K562 (cell line): ENCODE data around the gene BRME1. TPM values are rescaled to one million over a fixed set of nuclear protein-coding genes. Genes with fewer than 3 reads are reported as not detected.
A peak's percentile ranks its signal among the peaks of the same experiment; 100 is the strongest.

Experiments
- MCM7 ChIP-seq, 2 experiments: fragments of 450-650 bp; IDR thresholded peaks; 2 replicates each; pipeline ENCODE4 v1.6.1; 2016 to 2018
- RNF219 ChIP-seq: fragments of 250-450 bp; sonication (Bioruptor Pico); IDR thresholded peaks from 2 replicates; pipeline ENCODE4 v1.5.0; 2022; ENCODE audit warnings: mild to moderate bottlenecking
- SAFB ChIP-seq: fragments of 200-400 bp; formaldehyde crosslinking; IDR thresholded peaks from 2 replicates; pipeline ENCODE4 v1.6.1; 2017; ENCODE audit warnings: low read depth, low read length, borderline replicate concordance
- USF1 ChIP-seq: sonication (generic); formaldehyde crosslinking; IDR thresholded peaks from 2 replicates; pipeline ENCODE4 v1.9.0; 2022; ENCODE audit warnings: mild to moderate bottlenecking, missing genetic modification reagents
- ZBTB2 ChIP-seq: fragments of 450-650 bp; IDR thresholded peaks from 2 replicates; pipeline ENCODE4 v1.6.1; 2016; ENCODE audit warnings: antibody characterized with exemption
- ZFPM2 ChIP-seq: fragments of 250-450 bp; sonication (Bioruptor Pico); IDR thresholded peaks from 2 replicates; pipeline ENCODE4 v1.5.1; 2022; ENCODE audit warnings: mild to moderate bottlenecking
- ZNF609 ChIP-seq: sonication (generic); formaldehyde crosslinking; IDR thresholded peaks from 2 replicates; pipeline ENCODE4 v1.8.1; 2023; ENCODE audit warnings: missing genetic modification reagents, mild to moderate bottlenecking, borderline replicate concordance
- microRNA counts: library from miRNA; unstranded; fragments of <30 nt; microRNA quantifications from one replicate; lab custom pipeline; 2016
- microRNA-seq: library from miRNA; unstranded; fragments of <30 nt; microRNA quantifications from one replicate; pipeline ENCODE4, GENCODE V29; 2018; ENCODE audit warnings: borderline microRNAs expressed
- polyA plus RNA-seq, 8 experiments: library from polyadenylated mRNA; depleted of rRNA in 4 of 8; stranded (reverse) in 5 of 8; unstranded in 3 of 8; fragments of >200 nt; fragmentation: Nextera tagmentation in 2 of 8; fragmentation: Illumina TruSeq in 1 of 8; extraction: Ambion mirVana in 2 of 8; extraction: Trizol in 1 of 8; gene quantifications; 2 replicates each; pipeline versions ENCODE4 v1.2.1 to v1.2.3, GENCODE V29; 2011 to 2014; ENCODE audit warnings: inconsistent platforms in 1 of 8, missing spikeins in 1 of 8
- small RNA-seq: library from RNA; depleted of rRNA; stranded (forward); fragments of <200 nt; gene quantifications from one replicate; pipeline ENCODE3, GENCODE V24; 2014
- total RNA-seq, 7 experiments: library from RNA; depleted of rRNA in 6 of 7; stranded (reverse); fragments of >200 nt in 6 of 7; fragmentation: Illumina TruSeq in 2 of 7; extraction: Trizol in 2 of 7; gene quantifications; 2 replicates each; pipeline versions ENCODE4 v1.2.1 to v1.2.3, GENCODE V29; 2011 to 2021; ENCODE audit warnings: low replicate concordance in 1 of 7

BRME1 gene
- total and polyA plus RNA-seq, 9 of the 15 experiments (the other 6 are each of a cell fraction or from before 2014, with no cell fraction given): 0.75 to 6.1 (median 3.6) TPM

GRCh38 chr19:13833330-13834243 is 72.3 kb downstream of the BRME1 start (continued):
- TF ChIP-seq USF1 (CRISPR knock-in tag): no peak
- 0 out of 2 replicates have a peak, but pooled peaks have one; percentile 83 for TF ChIP-seq ZFPM2
- no peak for TF ChIP-seq MCM7 (IDR thresholded peaks at IDR 0.05)
- TF ChIP-seq ZNF609 (CRISPR knock-in tag): no peak
- TF ChIP-seq ZBTB2: 0 out of 2 replicates have a peak, but pooled peaks have one; percentile 51
- 0 out of 2 replicates have a peak, but pooled peaks have one; percentile 22 for TF ChIP-seq SAFB
- no peak for TF ChIP-seq RNF219 (CRISPR knock-in tag)

MicroRNA genes within 50 kb of the gene (microRNA counts, 767-probe panel; counts per million panel counts)
- not detected for microRNA hsa-miR-181c-5p (lab: Ali Mortazavi, UCI)
- 5,323 counts per million, percentile 91 among the panel's probes with 10 or more counts for microRNA hsa-miR-23a-3p (lab: Ali Mortazavi, UCI)
- 4,466 counts per million, percentile 85 among the panel's probes with 10 or more counts for microRNA hsa-miR-24-3p (lab: Ali Mortazavi, UCI)
- microRNA hsa-miR-27a-3p (lab: Ali Mortazavi, UCI): 2,905 counts per million, percentile 68 among the panel's probes with 10 or more counts

Small RNA genes within 50 kb of the gene (microRNA-seq; reads per million reads assigned to microRNA genes)
- gene MIR181C (73.4 reads per million, percentile 77 among the genes with 10 or more reads in this experiment), gene MIR181D (32.7 reads per million, percentile 71 among the genes with 10 or more reads in this experiment)

Small RNA genes within 50 kb of the gene (small RNA-seq; reads per million reads assigned to genes)
- gene MIR181C: 12.9 reads per million, percentile 96 among the genes with 10 or more reads in this experiment
- gene MIR181D: 4.2 reads per million, percentile 91 among the genes with 10 or more reads in this experiment

Other genes starting within 250 kb of the BRME1 start
Only the 7 nearest of the 16 such genes appear.
- gene ZSWIM4, start 110.7 kb downstream of the BRME1 start, total RNA-seq (2014; rRNA removed): 1.0 and 1.3 TPM in 2 replicates
- 0.22 and 0.25 TPM in 2 replicates for gene ZSWIM4, start 110.7 kb downstream of the BRME1 start, total RNA-seq (2014; rRNA removed; fragmentation: Illumina TruSeq; extraction: Trizol)
- 0.25 and 0.57 TPM in 2 replicates for gene ZSWIM4, start 110.7 kb downstream of the BRME1 start, total RNA-seq (2015; rRNA removed; fragmentation: Illumina TruSeq; extraction: Trizol)
- 3.5 and 3.7 TPM in 2 replicates for gene ZSWIM4, start 110.7 kb downstream of the BRME1 start, total RNA-seq (2021)
- gene ZSWIM4, start 110.7 kb downstream of the BRME1 start, polyA plus RNA-seq (2011; rRNA removed): 0.67 and 1.0 TPM in 2 replicates
- 0.79 and 1.7 TPM in 2 replicates for gene ZSWIM4, start 110.7 kb downstream of the BRME1 start, polyA plus RNA-seq (2014; fragmentation: Illumina TruSeq; extraction: Trizol)
- gene ZSWIM4, start 110.7 kb downstream of the BRME1 start, polyA plus RNA-seq (2014; fragmentation: Nextera tagmentation; extraction: Ambion mirVana): not detected
- 1.1 and 2.1 TPM in 2 replicates for gene ZSWIM4, start 110.7 kb downstream of the BRME1 start, polyA plus RNA-seq (2014; rRNA removed)
- gene NANOS3, start 29.0 kb downstream of the BRME1 start, total RNA-seq (2014; rRNA removed): not detected in 2 replicates
- not detected in 2 replicates for gene NANOS3, start 29.0 kb downstream of the BRME1 start, total RNA-seq (2014; rRNA removed; fragmentation: Illumina TruSeq; extraction: Trizol)
- gene NANOS3, start 29.0 kb downstream of the BRME1 start, total RNA-seq (2015; rRNA removed; fragmentation: Illumina TruSeq; extraction: Trizol): not detected in 2 replicates
- not detected in 2 replicates for gene NANOS3, start 29.0 kb downstream of the BRME1 start, total RNA-seq (2021)
- not detected in 2 replicates for gene NANOS3, start 29.0 kb downstream of the BRME1 start, polyA plus RNA-seq (2011; rRNA removed)
- not detected in 2 replicates for gene NANOS3, start 29.0 kb downstream of the BRME1 start, polyA plus RNA-seq (2014; fragmentation: Illumina TruSeq; extraction: Trizol)
- not detected for gene NANOS3, start 29.0 kb downstream of the BRME1 start, polyA plus RNA-seq (2014; fragmentation: Nextera tagmentation; extraction: Ambion mirVana)
- gene NANOS3, start 29.0 kb downstream of the BRME1 start, polyA plus RNA-seq (2014; rRNA removed): not detected in 2 replicates
- gene CC2D1A, start 84 bp upstream of the BRME1 start, total RNA-seq (2014; rRNA removed): 17.9 and 18.8 TPM in 2 replicates
- 5.8 and 7.7 TPM in 2 replicates for gene CC2D1A, start 84 bp upstream of the BRME1 start, total RNA-seq (2014; rRNA removed; fragmentation: Illumina TruSeq; extraction: Trizol)
- gene CC2D1A, start 84 bp upstream of the BRME1 start, total RNA-seq (2015; rRNA removed; fragmentation: Illumina TruSeq; extraction: Trizol): 12.0 and 12.9 TPM in 2 replicates
- 28.4 and 31.0 TPM in 2 replicates for gene CC2D1A, start 84 bp upstream of the BRME1 start, total RNA-seq (2021)
- gene CC2D1A, start 84 bp upstream of the BRME1 start, polyA plus RNA-seq (2011; rRNA removed): 10.1 and 25.5 TPM in 2 replicates
- gene CC2D1A, start 84 bp upstream of the BRME1 start, polyA plus RNA-seq (2014; fragmentation: Illumina TruSeq; extraction: Trizol): 15.6 and 21.2 TPM in 2 replicates
- under 1 TPM; 0.32 to 0.42 TPM for gene CC2D1A, start 84 bp upstream of the BRME1 start, polyA plus RNA-seq (2014; fragmentation: Nextera tagmentation; extraction: Ambion mirVana)
- 26.7 and 27.1 TPM in 2 replicates for gene CC2D1A, start 84 bp upstream of the BRME1 start, polyA plus RNA-seq (2014; rRNA removed)
- 0.12 TPM in 1 of 2 replicates, not detected in the other for gene PODNL1, start 32.3 kb upstream of the BRME1 start, total RNA-seq (2014; rRNA removed)
- not detected in 2 replicates for gene PODNL1, start 32.3 kb upstream of the BRME1 start, total RNA-seq (2014; rRNA removed; fragmentation: Illumina TruSeq; extraction: Trizol)
- 0.25 and 0.34 TPM in 2 replicates for gene PODNL1, start 32.3 kb upstream of the BRME1 start, total RNA-seq (2015; rRNA removed; fragmentation: Illumina TruSeq; extraction: Trizol)
- 0.40 and 0.47 TPM in 2 replicates for gene PODNL1, start 32.3 kb upstream of the BRME1 start, total RNA-seq (2021)
- 0.18 and 0.46 TPM in 2 replicates for gene PODNL1, start 32.3 kb upstream of the BRME1 start, polyA plus RNA-seq (2011; rRNA removed)
- 0.22 and 0.42 TPM in 2 replicates for gene PODNL1, start 32.3 kb upstream of the BRME1 start, polyA plus RNA-seq (2014; fragmentation: Illumina TruSeq; extraction: Trizol)
- gene PODNL1, start 32.3 kb upstream of the BRME1 start, polyA plus RNA-seq (2014; fragmentation: Nextera tagmentation; extraction: Ambion mirVana): under 1 TPM in 1 of 2 experiments, not detected in 1; 0.24 TPM
- 0.21 TPM in 1 of 2 replicates, not detected in the other for gene PODNL1, start 32.3 kb upstream of the BRME1 start, polyA plus RNA-seq (2014; rRNA removed)
- 37.0 and 39.4 TPM in 2 replicates for gene DCAF15, start 46.4 kb upstream of the BRME1 start, total RNA-seq (2014; rRNA removed)
- 10.4 and 13.6 TPM in 2 replicates for gene DCAF15, start 46.4 kb upstream of the BRME1 start, total RNA-seq (2014; rRNA removed; fragmentation: Illumina TruSeq; extraction: Trizol)
- 22.5 and 24.0 TPM in 2 replicates for gene DCAF15, start 46.4 kb upstream of the BRME1 start, total RNA-seq (2015; rRNA removed; fragmentation: Illumina TruSeq; extraction: Trizol)
- 63.2 and 68.5 TPM in 2 replicates for gene DCAF15, start 46.4 kb upstream of the BRME1 start, total RNA-seq (2021)
- gene DCAF15, start 46.4 kb upstream of the BRME1 start, polyA plus RNA-seq (2011; rRNA removed): 27.7 and 46.8 TPM in 2 replicates
- gene DCAF15, start 46.4 kb upstream of the BRME1 start, polyA plus RNA-seq (2014; fragmentation: Illumina TruSeq; extraction: Trizol): 31.0 and 55.5 TPM in 2 replicates
- gene DCAF15, start 46.4 kb upstream of the BRME1 start, polyA plus RNA-seq (2014; fragmentation: Nextera tagmentation; extraction: Ambion mirVana): under 1 TPM; 0.17 to 0.56 TPM
- gene DCAF15, start 46.4 kb upstream of the BRME1 start, polyA plus RNA-seq (2014; rRNA removed): 52.5 and 56.2 TPM in 2 replicates
- gene RFX1, start 100.2 kb upstream of the BRME1 start, total RNA-seq (2014; rRNA removed): 3.1 and 4.0 TPM in 2 replicates
- gene RFX1, start 100.2 kb upstream of the BRME1 start, total RNA-seq (2014; rRNA removed; fragmentation: Illumina TruSeq; extraction: Trizol): 0.22 and 0.40 TPM in 2 replicates
- 1.2 and 1.4 TPM in 2 replicates for gene RFX1, start 100.2 kb upstream of the BRME1 start, total RNA-seq (2015; rRNA removed; fragmentation: Illumina TruSeq; extraction: Trizol)
- 17.9 and 19.3 TPM in 2 replicates for gene RFX1, start 100.2 kb upstream of the BRME1 start, total RNA-seq (2021)
- gene RFX1, start 100.2 kb upstream of the BRME1 start, polyA plus RNA-seq (2011; rRNA removed): 0.95 and 1.4 TPM in 2 replicates
- 1.7 and 4.7 TPM in 2 replicates for gene RFX1, start 100.2 kb upstream of the BRME1 start, polyA plus RNA-seq (2014; fragmentation: Illumina TruSeq; extraction: Trizol)
- gene RFX1, start 100.2 kb upstream of the BRME1 start, polyA plus RNA-seq (2014; fragmentation: Nextera tagmentation; extraction: Ambion mirVana): under 1 TPM; 0.14 to 0.25 TPM
- 3.8 and 4.8 TPM in 2 replicates for gene RFX1, start 100.2 kb upstream of the BRME1 start, polyA plus RNA-seq (2014; rRNA removed)
- 1.1 TPM in 1 of 2 replicates, not detected in the other for gene RLN3, start 122.0 kb upstream of the BRME1 start, total RNA-seq (2014; rRNA removed)
- gene RLN3, start 122.0 kb upstream of the BRME1 start, total RNA-seq (2014; rRNA removed; fragmentation: Illumina TruSeq; extraction: Trizol): not detected in 2 replicates
- gene RLN3, start 122.0 kb upstream of the BRME1 start, total RNA-seq (2015; rRNA removed; fragmentation: Illumina TruSeq; extraction: Trizol): not detected in 2 replicates
- 0.31 TPM in 1 of 2 replicates, not detected in the other for gene RLN3, start 122.0 kb upstream of the BRME1 start, total RNA-seq (2021)
- gene RLN3, start 122.0 kb upstream of the BRME1 start, polyA plus RNA-seq (2011; rRNA removed): 0.71 TPM in 1 of 2 replicates, not detected in the other
- gene RLN3, start 122.0 kb upstream of the BRME1 start, polyA plus RNA-seq (2014; fragmentation: Illumina TruSeq; extraction: Trizol): not detected in 2 replicates
- gene RLN3, start 122.0 kb upstream of the BRME1 start, polyA plus RNA-seq (2014; fragmentation: Nextera tagmentation; extraction: Ambion mirVana): not detected
- 0.38 and 1.2 TPM in 2 replicates for gene RLN3, start 122.0 kb upstream of the BRME1 start, polyA plus RNA-seq (2014; rRNA removed)